Fibroblast of skin of back (primary cell): ENCODE data around the gene PPM1H.
"Not testable (repeated sequence)": the region's sequence is repeated elsewhere in the genome, so short reads cannot be mapped to it uniquely, and the experiment has no call there.

Experiments
- DNase-seq: peaks from one replicate; pipeline ENCODE4 v3.0.0-alpha.2; 2013

PPM1H gene

DNA sequence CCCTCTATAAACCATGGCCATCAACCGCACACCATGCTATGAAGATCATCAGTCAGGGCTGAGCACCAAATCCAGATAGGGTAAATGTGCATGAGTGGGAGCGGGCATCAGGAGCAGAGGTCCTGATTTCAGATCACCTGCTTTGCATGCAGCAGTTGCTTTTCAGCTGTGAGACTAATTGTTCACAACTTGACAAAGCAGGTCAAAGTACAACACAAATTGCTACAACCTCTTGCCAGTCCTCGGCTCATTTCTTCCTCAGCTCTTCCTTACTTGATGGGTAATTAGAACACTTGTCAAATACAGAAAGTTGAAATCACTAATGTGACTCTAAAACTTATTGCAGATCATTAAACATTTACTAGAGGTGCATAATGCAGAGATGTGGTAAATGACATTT is 171.6 kb downstream of the PPM1H start:
- DNase-seq, result no peak

DNA sequence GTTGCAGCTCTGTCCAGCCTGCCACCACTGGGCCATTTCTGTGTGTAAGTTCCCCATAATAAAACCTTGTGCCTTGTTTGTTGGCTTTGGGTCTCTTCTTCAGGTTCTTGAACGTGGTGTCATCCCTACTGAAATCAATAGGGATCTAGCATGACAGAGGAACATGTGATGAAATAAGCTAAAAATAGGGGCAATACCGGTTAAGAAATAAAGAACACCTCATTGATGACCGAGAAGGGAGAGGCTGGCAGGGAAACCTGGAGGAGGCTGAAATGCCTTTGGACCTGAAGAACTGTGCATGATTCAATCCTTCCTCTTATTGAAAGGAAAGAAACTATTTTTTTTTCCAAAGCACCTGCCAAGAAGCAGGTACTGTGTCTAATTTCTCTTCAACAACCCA is 172.3 kb downstream of the PPM1H start:
- no peak for DNase-seq

DNA sequence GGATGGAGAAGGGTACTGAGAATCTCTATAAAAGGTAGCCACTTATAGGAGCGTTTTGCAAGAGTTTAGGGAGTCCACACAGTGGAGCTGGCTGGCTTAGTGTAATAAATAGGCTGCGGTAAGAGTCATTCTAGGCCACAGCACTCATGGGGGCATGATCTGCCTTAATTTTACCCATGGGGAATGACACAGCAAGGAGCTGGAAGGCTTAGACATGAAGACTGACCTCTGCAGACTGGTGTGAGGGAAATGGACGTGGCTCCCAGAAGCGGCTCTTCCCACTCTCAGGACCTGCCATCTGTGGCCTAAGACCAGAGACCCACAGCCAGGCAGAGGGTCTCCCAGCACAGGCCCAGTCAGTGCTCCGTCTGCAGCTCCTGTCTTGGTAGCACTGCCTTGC is 173.3 kb downstream of the PPM1H start:
- peak; percentile 67 for DNase-seq

DNA sequence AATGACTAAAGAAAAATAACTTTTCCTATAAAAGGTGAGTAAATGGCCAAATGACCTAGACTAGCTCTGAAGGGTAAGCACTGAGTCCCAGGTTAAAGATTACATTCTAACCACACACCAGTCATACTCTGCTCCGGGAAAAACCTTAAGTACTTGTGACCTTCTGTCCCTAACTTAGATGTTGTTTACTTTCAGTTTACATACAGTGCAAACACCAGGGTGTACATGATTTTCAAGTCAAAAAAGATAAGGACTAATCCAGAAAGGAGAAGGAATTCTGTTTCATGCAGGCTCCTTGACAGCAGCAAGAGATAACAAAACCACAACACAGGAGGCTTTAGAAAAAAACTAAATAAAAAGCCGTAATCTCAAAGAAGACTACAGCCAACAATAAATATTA is 174.2 kb downstream of the PPM1H start:
- DNase-seq, result no peak

DNA sequence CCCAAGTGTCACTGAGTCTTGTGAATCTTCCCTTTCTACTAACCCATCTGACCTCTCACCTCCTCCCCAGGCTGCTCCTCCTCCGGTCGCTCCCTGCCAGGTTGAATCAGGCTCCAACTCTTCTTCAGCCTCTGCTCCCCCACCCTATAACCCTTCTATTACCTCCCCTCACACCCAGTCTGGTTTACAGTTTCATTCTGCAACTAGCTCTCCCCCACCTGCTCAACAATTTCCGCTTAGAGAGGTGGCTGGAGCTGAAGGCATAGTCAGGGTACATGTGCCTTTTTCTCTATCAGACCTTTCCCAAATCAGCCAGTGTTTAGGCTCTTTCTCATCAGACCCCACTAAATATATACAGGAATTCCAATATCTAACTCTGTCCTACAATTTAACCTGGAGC is 174.6 kb downstream of the PPM1H start:
- DNase-seq, result not testable (repeated sequence)

DNA sequence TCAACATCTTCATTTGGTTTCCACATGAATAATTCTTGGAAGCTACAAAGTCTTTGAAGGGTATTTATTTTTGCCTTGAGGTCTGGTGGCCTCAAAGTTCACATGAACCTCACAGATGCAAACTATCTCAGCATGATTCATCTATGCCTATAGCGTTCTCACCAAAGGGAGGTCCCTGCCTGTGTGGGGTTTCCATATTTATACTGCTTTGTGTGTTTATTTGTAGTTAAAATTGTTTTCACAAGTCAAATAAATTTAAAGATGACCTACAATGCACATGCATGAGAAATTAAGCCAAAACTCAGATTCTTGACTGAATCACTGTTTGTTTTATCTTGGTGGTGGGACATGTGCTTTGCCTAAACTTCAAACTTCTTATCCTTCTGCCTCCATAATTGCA is 176.7 kb downstream of the PPM1H start:
- DNase-seq, result peak; percentile 83

DNA sequence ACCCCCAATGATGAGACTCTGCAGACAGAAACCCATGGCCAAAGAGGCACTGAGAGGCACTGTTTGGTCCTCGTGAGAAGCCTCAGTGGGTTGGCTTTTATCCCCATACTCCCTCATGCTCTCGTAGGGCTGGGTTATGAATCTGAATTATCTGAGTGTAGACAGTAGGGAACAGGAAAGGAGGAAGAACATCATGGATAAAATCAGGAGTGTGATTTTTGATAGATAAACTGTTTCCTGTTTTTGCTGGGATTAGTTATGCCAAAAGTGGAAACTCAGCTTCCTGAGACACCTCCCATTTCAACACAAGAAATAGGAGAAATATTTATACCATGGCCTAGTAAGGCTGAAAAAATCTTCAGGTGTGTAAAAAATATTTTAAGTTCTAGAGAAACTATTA is 177.9 kb downstream of the PPM1H start:
- no peak for DNase-seq

DNA sequence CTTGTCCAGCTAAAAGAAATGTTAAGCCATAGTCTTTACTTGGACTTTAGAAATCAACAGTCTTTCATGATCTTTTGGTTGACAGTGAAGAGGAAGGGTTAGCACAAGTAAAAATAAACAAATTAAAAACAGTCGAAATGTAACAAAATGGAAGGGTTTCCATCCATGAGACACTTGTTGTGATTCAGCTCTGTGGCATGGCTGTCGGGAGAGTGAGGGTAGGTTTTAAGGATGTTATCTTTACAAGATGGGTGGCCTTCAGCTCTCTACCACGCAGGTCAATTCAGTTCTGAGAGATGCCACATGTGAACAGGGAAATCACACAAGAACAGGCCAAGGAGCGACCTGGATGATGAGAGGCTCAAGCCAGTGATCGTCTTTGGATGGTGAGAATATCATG is 180.2 kb downstream of the PPM1H start:
- DNase-seq, result no peak

DNA sequence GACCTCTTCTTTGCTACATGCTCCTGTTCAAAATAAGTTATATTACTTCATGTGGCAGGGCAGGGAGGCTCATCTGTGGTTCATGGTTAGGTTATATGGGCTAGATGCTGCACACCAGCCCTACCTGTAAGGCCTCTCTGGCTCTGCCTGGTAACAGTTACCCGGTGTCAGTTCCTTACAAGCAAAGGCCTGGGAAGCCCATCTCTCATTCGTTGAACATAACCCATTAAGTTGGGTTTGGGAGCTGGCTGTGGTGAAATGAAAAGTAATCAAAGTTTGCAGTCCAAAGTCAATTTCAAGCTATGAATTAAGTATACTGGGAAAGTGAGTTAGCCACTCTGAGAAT is 183.2 kb downstream of the PPM1H start:
- no peak for DNase-seq

DNA sequence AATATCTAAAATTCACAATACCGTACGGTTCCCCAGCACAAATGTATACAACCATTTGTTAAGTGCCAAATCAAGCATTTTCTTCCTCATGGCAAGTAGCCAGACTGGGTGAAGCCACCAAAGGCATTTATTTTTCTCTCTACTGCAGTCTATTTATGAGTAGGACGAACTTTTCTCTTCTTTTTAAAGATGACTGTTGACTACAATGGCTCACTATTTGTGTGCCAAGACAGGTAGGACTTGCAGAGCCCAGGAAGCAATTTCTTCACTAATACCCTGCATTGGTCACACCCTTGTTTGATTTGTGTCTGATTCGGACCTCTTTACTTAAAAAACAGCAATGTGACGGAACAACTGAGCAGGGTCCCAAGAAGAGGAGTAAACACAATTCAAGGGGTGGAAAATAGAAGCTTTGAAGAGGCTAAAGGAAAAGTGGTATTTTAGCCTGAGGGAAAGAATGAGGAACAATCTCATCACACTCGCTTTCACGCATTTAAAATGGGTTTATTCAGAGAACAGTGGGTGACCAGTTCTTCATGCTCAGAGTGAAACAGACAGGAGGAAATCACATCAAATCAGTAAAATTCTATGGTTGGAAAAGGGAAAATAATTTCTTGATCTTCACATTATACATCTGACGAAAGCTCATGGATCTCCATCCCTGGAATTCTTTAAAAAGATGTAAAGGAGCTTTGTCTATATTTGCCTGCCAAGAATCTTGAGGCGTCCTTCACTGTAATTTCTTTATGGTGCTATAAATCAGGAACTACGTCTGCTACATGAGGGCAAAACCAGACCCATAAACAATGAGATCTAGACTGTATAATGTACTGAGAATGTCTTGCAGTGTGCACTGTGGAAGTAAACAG is 183.8 kb downstream of the PPM1H start:
- no peak for DNase-seq

DNA sequence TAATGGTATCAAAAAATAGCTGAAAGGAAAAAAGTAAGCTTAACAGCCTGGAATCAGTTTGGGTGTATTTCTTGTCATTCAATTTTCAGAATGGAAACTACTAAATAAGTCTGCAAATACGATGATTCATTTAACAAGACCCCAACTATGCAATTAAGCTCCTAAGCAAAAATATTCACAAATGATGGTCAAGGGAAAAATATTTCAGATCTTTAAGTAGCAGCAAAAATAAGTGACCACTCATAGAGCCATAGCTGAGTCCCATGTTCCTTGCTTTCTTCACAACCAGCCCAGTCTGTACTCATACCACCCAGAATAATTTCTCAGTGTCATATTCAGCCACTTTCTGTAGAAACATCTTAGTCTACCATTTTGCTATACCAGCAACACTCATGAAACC is 185.4 kb downstream of the PPM1H start:
- DNase-seq, result peak; percentile 16

DNA sequence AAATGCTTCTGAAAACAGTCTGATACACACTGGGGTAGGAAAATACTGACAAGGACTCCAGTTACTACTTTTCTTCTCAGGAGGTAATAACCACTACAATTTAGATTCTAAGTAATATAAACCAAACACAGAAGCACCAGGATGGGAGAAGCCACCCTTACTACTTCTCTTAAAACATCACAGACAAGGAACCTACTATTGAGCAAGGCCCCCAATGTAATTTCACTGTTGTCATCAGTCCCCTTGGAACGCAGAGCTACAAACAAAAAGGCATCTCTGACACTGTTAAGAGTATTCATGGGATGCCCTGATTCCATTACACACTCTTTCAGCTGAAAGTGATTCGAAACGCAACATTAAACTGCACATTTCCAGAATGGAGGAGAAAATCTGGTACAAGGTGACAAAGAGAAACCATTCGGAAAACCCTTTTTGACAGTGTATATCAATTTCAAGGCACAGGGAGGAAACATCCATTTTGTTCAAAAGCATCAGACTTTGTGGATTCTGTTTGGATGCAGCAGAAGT is 185.9 kb downstream of the PPM1H start:
- no peak for DNase-seq

DNA sequence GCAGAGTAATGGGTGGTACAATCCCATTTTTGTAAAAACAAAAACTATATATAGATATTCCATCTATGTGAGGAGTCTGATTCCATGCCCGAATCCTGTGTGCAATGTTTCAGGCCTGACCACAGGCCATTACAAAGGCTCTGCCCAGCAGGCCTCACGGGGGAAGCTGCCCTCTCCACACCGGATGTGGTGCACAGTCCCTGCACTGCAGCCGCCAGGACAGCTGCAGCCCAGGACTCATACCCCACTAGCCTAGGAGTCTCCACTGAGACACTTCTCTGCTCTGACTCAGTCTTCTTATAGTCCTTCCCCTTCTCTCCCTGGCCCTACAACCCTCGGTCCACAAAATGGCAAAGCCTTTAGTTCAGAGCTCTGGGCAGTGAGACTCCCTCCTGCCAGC is 190.4 kb downstream of the PPM1H start:
- DNase-seq, result peak; percentile 74

DNA sequence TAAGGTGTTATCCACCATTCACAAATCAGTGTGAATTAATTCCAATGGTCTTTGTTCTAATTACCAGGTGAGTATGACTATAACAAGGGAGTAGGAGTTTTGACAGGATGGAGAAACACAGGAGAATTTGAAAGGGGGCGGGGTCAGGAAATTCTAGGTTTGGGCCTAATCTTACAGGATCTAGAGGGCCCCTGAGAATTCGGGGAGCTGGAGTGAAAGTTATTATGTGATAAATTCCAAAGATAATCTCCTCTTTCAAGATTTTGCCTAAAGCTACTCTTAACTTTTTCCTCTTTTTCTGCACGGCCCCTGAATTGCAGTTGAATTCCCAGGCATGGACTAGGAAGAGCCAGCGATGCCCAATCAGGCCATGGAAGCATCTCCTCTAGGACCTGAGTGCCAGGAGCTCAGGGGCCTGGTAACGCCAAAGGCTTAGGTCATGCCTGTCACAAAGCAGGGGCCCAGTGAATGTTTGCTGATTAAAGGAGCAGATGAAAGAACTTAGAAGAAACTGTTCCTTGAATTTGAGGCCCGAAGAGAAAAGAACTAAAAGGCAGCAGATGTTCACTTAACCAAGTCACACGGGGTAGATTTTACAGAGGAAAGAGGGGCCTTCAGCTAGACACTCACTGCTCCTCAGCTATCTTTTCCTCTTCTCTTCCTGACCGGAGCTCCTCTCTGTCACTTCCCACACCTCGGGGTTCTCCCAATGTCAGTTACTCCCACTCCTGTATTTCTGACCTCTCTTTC is 195.5 kb downstream of the PPM1H start:
- no peak for DNase-seq

DNA sequence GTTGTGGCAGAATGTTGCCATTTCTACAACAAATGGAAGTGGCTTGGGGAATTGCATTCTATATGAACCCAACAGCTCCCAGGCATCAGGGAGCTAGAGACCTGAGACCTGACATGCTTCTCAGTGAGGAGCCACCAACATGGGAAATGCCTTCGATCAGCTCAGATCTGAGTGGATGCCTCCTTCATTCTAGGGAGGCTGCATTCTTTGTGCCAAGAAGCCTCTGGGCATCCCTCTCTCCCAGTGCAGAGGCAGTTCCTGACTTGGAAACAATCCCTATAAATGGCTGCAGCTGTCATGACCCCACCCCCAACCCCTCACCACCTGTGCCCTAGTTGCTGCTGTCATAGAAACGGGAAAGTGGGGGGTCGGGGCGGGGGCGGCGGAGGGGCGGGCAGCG is 196.3 kb downstream of the PPM1H start:
- no peak for DNase-seq

DNA sequence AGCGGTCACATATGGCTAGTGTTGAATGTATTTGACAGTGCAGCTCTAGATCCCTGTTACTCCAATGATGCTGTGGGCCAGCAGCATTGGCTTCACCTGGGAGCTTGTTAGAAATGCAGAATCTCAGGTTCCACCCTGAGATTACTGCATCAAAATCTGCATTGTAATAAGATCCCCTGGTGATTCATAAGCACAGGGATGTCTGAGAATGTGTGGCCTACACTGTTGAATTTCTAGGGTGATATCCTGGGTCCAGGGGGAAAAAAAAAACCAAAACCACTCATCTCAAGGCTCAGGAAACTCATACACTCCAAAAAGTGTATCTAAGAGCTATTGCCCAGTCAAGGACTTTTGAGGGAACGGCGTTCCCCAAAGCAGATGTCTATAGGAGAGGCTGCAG is 196.8 kb downstream of the PPM1H start:
- peak; percentile 49 for DNase-seq

DNA sequence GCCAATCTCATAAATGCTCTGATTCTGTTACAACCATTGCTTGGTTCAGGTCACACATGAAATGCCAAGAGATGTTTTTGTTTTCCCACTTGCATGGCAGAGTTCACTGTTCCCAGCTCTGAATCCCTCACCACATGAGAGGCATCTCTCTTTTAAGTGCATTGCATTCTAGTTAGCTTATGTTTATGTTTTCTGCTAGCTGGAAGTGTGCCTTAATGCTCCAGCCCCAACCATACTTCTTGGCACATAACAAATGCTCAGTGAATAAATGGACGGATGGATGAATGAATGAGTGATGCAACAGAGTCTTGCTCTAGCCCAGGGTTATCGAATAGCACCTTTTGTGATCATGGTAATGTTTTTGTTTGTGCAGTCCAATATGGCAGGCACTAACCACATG is 197.3 kb downstream of the PPM1H start:
- no peak for DNase-seq

DNA sequence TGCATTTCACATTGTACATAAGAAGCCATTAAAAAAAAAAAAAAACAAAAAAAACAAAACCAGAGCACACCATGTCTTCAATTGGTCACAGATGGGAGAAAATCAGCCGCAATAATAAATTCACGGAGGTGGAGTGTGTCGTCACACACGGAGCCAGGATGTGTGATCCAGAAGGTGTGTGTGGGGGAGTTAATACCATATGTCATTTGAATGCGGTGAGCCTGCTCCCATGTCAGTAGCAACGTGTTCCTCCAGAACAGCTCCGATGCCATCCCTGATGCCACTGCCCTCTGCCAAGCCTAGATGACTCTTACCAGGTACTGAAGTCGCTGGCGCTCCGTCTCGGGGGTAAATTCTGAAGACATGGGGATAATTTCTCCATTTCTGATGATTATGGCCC is 197.8 kb downstream of the PPM1H start:
- no peak for DNase-seq

DNA sequence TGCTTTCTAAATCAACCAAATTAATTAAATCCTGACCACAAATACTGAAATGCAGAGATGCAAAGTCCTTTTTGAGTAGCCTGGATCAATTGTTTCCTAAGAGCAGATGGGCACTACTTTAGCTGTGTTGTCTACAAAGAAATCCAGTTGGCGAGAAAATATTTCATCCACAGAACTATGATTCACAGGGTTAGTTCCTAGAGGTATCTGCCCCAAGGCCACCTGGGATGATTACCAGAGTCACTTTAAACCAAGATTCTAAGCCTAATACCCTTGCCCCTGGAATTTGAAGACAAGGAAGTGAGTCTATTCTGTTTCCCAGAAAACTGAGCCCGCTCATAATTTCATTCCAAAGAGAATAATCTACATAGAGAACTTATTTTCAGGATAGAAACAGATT is 198.4 kb downstream of the PPM1H start:
- no peak for DNase-seq

DNA sequence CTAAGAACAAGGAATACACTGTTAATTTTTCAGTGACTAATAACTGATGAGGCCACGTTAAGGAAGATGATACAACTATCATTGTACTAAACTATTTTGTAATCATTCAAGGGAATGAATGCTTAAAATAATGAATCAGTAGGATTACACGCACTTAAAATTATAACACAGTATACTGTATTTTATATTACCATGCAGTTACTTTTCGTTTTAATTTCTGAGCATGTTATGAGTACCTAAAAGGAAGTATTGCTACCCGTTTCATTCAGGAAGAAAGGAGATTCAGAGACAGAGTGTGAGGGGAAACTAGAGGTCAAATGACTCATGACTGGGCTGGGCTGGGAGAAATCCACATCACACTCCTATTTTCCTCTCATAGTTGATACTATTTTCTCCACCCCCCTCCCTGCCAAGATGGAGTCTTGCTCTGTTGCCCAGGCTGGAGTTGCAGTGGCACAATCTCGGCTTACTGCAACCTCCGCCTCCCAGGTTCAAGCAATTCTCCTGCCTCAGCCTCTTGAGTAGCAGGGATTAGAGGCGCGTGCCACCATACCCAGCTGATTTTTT is 202.0 kb downstream of the PPM1H start:
- DNase-seq, result peak; percentile 78

DNA sequence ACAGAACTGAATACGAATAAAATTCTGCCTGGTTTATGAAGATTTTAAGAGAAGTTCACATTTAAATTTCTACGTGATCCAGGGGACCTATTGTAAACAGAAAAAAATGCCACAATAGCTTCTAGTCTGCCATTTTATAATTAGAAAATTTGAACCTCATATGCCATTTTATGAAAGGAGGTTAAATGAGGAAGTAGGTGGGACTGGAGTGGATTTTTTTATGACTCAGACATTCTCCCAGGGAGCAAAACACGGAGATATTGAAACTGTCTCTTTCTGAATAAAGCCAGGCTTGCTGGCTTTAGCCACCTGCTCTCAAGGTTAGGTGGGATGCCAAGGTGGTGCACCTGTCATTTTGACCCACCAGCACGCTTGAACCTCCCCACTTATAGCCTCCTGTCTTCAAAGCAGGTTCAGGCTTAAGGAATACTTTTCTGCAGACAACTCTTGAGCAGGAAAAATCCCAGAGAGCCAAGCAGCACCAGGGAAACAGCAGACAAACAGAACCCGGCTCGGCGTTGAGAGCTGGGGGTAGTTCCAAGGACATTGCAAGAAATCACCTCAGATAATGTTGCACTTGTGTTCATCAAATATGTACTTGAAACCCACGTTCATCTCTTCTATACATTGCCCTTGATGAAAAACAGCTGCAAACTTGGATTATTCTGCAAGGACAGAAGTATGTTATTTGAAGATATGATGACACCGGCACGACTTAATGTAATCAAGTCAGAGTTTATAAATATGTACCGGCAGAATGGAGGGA is 203.7 kb downstream of the PPM1H start:
- peak; percentile 66 for DNase-seq

DNA sequence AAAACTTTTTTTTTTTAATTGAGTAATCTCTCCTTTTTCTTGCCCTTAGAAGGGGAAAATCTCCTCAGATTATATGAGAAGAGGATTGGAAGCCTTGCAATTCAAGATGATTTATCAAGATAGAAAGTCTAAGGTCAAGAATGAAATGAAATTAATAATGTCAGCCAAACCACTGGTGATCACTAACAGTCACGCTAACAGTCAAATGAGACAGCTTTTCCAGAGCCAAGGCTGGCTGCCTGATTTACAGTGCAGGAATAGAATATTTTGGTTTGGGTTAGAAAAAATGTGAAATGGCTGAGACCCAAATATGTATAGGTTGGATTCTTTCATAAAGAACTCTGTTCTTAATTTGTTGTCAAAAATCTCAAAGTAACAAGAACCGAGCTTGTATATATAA is 204.3 kb downstream of the PPM1H start:
- peak; percentile 78 for DNase-seq
